Keratinocyte (primary cell): ENCODE results near the gene DNAAF8. TPM values are rescaled to one million over a fixed set of nuclear protein-coding genes. Genes with fewer than 3 reads are reported as not detected.

ENCODE experiments used
- DNase-seq: peaks from one replicate; pipeline ENCODE4 v3.0.0-alpha.2; 2011; ENCODE audit warnings: low read depth, missing footprints, low spot score
- FAIRE-seq: peaks from 2 replicates; lab custom pipeline; 2011; peaks lifted over from hg19 to GRCh38; lab: Jason Lieb, UNC
- H2AFZ ChIP-seq: 2 replicates; pipeline ENCODE4 v1.6.0; 2012; ENCODE audit warnings: low read length, control low read depth, inconsistent platforms; ENCODE audit not compliant: control insufficient read depth
- H3K27ac ChIP-seq: 2 replicates; pipeline ENCODE4 v1.5.1; 2011; ENCODE audit warnings: low read length; ENCODE audit not compliant: control insufficient read depth, insufficient read depth
- H3K27me3 ChIP-seq: 3 replicates; pipeline ENCODE4 v1.6.0; 2011; ENCODE audit warnings: low read length; ENCODE audit not compliant: control insufficient read depth, insufficient read depth; ENCODE audit errors: extremely low read depth
- H3K36me3 ChIP-seq, 2 experiments: 2 replicates in 1 of 2; 3 replicates in 1 of 2; pipeline ENCODE4 v1.5.1; 2011; ENCODE audit warnings: low read length in 2 of 2, mild to moderate bottlenecking in 1 of 2; ENCODE audit not compliant: control insufficient read depth in 2 of 2, insufficient read depth in 2 of 2; ENCODE audit errors: extremely low read depth in 1 of 2
- H3K4me1 ChIP-seq: 3 replicates; pipeline ENCODE4 v1.5.1; 2011; ENCODE audit warnings: low read length; ENCODE audit not compliant: control insufficient read depth, insufficient read depth; ENCODE audit errors: extremely low read depth
- H3K4me2 ChIP-seq: 3 replicates; pipeline ENCODE4 v1.6.0; 2011; ENCODE audit warnings: low read depth, low read length; ENCODE audit not compliant: control insufficient read depth, insufficient read depth; ENCODE audit errors: extremely low read depth
- H3K4me3 ChIP-seq, 3 experiments: fragments of 200-600 bp in 1 of 3; sonication (generic) in 1 of 3; 2 replicates in 2 of 3; 3 replicates in 1 of 3; pipeline ENCODE4 v1.5.1; 2011 to 2016; ENCODE audit warnings: low read length in 3 of 3, mild to moderate bottlenecking in 3 of 3, control low read depth in 2 of 3, inconsistent platforms in 1 of 3, low read depth in 1 of 3, mixed read lengths in 1 of 3, mixed run types in 1 of 3, moderate library complexity in 1 of 3; ENCODE audit not compliant: control insufficient read depth in 2 of 3, insufficient read depth in 2 of 3; ENCODE audit errors: extremely low read depth in 1 of 3
- H3K79me2 ChIP-seq: 2 replicates; pipeline ENCODE4 v1.6.0; 2012; ENCODE audit warnings: low read length; ENCODE audit not compliant: control insufficient read depth, insufficient read depth
- H3K9ac ChIP-seq: 3 replicates; pipeline ENCODE4 v1.6.0; 2011; ENCODE audit warnings: low read length; ENCODE audit not compliant: control insufficient read depth, insufficient read depth; ENCODE audit errors: extremely low read depth
- H3K9me1 ChIP-seq: 3 replicates; pipeline ENCODE4 v1.6.0; 2011; ENCODE audit warnings: low read length; ENCODE audit not compliant: control insufficient read depth, insufficient read depth; ENCODE audit errors: extremely low read depth
- H3K9me3 ChIP-seq: 2 replicates; pipeline ENCODE4 v1.5.1; 2012; ENCODE audit warnings: low read depth, low read length; ENCODE audit not compliant: control insufficient read depth
- H4K20me1 ChIP-seq: 3 replicates; pipeline ENCODE4 v1.6.0; 2011; ENCODE audit warnings: low read length; ENCODE audit not compliant: control insufficient read depth, insufficient read depth; ENCODE audit errors: extremely low read depth
- EZH2 ChIP-seq: IDR thresholded peaks from one replicate; pipeline ENCODE4 v1.6.1; 2012; ENCODE audit warnings: inconsistent platforms, mild to moderate bottlenecking, low read length, moderate library complexity
- dilution Hi-C: fragments of 300-500 bp; cut with MboI; formaldehyde crosslinking; loops from one replicate; pipeline ENCODE4 v1.7.0; 2020; ENCODE audit warnings: low sequenced_read_pairs; ENCODE audit not compliant: extremely low pct_ligation_motif_present
- polyA plus RNA-seq, 5 experiments: library from polyadenylated mRNA; depleted of rRNA in 3 of 5; stranded (reverse) in 3 of 5; stranded (forward) in 1 of 5; unstranded in 1 of 5; fragments of >200 nt; gene quantifications; 1 replicate in 1 of 5; 2 replicates in 3 of 5; 3 replicates in 1 of 5; pipeline versions ENCODE4 v1.2.1 to v1.2.3, GENCODE V29; 2011 to 2012; ENCODE audit warnings: missing spikeins in 2 of 5, low read depth in 1 of 5, low replicate concordance in 1 of 5
- TF ChIP-seq, protein P1 (sequence below), 3 experiments: IDR thresholded peaks in 1 of 3; conservative IDR thresholded peaks in 1 of 3; optimal IDR thresholded peaks in 1 of 3; 2 replicates in 2 of 3; 3 replicates in 1 of 3; pipeline versions ENCODE3 to v1.5.1; 2011; ENCODE audit warnings: low read length in 3 of 3, mild to moderate bottlenecking in 3 of 3, moderate library complexity in 2 of 3, control low read depth in 1 of 3, inconsistent platforms in 1 of 3; ENCODE audit not compliant: insufficient read depth in 2 of 3; ENCODE audit errors: extremely low read depth in 1 of 3

The DNAAF8 gene
- polyA plus RNA-seq, 1 donor (not counting 4 experiments of a cell fraction or from before 2014, with no cell fraction given) = 0.26 TPM

GRCh38 chr16:4726616-4727015 lies 7.7 kb upstream of the DNAAF8 start:
- Histone ChIP-seq H3K27ac (no peak overlapping the region), H3K27me3 (no peaks in the 10 kb centered on the region), H4K20me1 (no peaks in the 10 kb centered on the region), H3K9ac (no peak overlapping the region), H2AFZ (no peak overlapping the region), H3K9me1 (no peaks in the 10 kb centered on the region), H3K4me3 (no peak overlapping the region), H3K79me2 (peaks cover 10% of the 10 kb centered on the region), H3K4me2 (no peak overlapping the region), H3K9me3 (no peaks in the 10 kb centered on the region), H3K36me3 (peaks cover 24 to 25% of the 10 kb centered on the region in 2 experiments), H3K4me1 (no peaks in the 10 kb centered on the region)
- dilution Hi-C loops = no loop called here
- FAIRE-seq = no peak
- TF ChIP-seq, protein P1, sequence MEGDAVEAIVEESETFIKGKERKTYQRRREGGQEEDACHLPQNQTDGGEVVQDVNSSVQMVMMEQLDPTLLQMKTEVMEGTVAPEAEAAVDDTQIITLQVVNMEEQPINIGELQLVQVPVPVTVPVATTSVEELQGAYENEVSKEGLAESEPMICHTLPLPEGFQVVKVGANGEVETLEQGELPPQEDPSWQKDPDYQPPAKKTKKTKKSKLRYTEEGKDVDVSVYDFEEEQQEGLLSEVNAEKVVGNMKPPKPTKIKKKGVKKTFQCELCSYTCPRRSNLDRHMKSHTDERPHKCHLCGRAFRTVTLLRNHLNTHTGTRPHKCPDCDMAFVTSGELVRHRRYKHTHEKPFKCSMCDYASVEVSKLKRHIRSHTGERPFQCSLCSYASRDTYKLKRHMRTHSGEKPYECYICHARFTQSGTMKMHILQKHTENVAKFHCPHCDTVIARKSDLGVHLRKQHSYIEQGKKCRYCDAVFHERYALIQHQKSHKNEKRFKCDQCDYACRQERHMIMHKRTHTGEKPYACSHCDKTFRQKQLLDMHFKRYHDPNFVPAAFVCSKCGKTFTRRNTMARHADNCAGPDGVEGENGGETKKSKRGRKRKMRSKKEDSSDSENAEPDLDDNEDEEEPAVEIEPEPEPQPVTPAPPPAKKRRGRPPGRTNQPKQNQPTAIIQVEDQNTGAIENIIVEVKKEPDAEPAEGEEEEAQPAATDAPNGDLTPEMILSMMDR (optimal IDR thresholded peaks at IDR 0.05 in 1 of 3, IDR thresholded peaks at IDR 0.05 in 1 of 3, conservative IDR thresholded peaks at IDR 0.05 in 1 of 3; ENCODE audit: extremely low read depth in 1 of 3, insufficient read depth in 2 of 3, low read length in 3 of 3) = no peak
- no peak for TF ChIP-seq EZH2
- no peak for DNase-seq

GRCh38 chr16:4728676-4729075 lies 5.7 kb upstream of the DNAAF8 start:
- FAIRE-seq = no peak

More at GRCh38 chr16:4728676-4729075, 5.7 kb upstream of the DNAAF8 start:
- H3K36me3 ChIP-seq = peaks cover 25 to 30% of the 10 kb centered on the region in 2 experiments
- H3K27me3 ChIP-seq = no peaks in the 10 kb centered on the region
- no peak overlapping the region for H3K4me3 ChIP-seq
- H3K9me1 ChIP-seq = no peaks in the 10 kb centered on the region
- no peak overlapping the region for H3K27ac ChIP-seq
- H2AFZ ChIP-seq = no peak overlapping the region
- no peak overlapping the region for H3K9ac ChIP-seq
- peaks cover 28% of the 10 kb centered on the region for H3K79me2 ChIP-seq
- dilution Hi-C loops = no loop called here
- TF ChIP-seq, protein P1 (optimal IDR thresholded peaks at IDR 0.05 in 1 of 3, IDR thresholded peaks at IDR 0.05 in 1 of 3, conservative IDR thresholded peaks at IDR 0.05 in 1 of 3; ENCODE audit: extremely low read depth in 1 of 3, insufficient read depth in 2 of 3, low read length in 3 of 3) = no peak
- TF ChIP-seq EZH2 = no peak
- H3K9me3 ChIP-seq = no peaks in the 10 kb centered on the region
- no peaks in the 10 kb centered on the region for H3K4me1 ChIP-seq
- no peaks in the 10 kb centered on the region for H4K20me1 ChIP-seq
- no peak for DNase-seq
- H3K4me2 ChIP-seq = no peak overlapping the region
